ENCODE data around the gene GALK1.
"Not testable (repeated sequence)": the region's sequence is repeated elsewhere in the genome, so short reads cannot be mapped to it uniquely, and the experiment has no call there.

The GALK1 gene

GRCh38 chr17:75764711-75765421 is at the start of gene GALK1:
TSS of gene GALK1 (minus strand) at chr17:75765192. CDS start at chr17:75765136, 56 bp downstream.
- peak; percentile 69 for DNase-seq (ENCODE audit: low read depth)

GRCh38 chr17:75814021-75814395 is 49.0 kb upstream of the GALK1 start:
- DNase-seq (ENCODE audit: low read depth) = no peak

GRCh38 chr17:75813081-75814020 is 48.4 kb upstream of the GALK1 start:
- no peak for DNase-seq (ENCODE audit: low read depth)

- DNase-seq (ENCODE audit: low read depth) = no peak
Measured at GRCh38 chr17:75812096-75813013, 47.4 kb upstream of the GALK1 start.

GRCh38 chr17:75811174-75811573 is 46.2 kb upstream of the GALK1 start:
- DNase-seq (ENCODE audit: low read depth) = no peak

- not testable (repeated sequence) for DNase-seq (ENCODE audit: low read depth)
Measured at GRCh38 chr17:75810756-75811155, 45.8 kb upstream of the GALK1 start.

- DNase-seq (ENCODE audit: low read depth) = no peak
Measured at GRCh38 chr17:75810216-75810615, 45.2 kb upstream of the GALK1 start.

- DNase-seq (ENCODE audit: low read depth) = no peak
Measured at GRCh38 chr17:75809631-75810111, 44.7 kb upstream of the GALK1 start.

GRCh38 chr17:75808905-75809621 is 44.1 kb upstream of the GALK1 start:
- peak; percentile 25 for DNase-seq (ENCODE audit: low read depth)

- DNase-seq (ENCODE audit: low read depth) = no peak
Measured at GRCh38 chr17:75808549-75808904, 43.5 kb upstream of the GALK1 start.

GRCh38 chr17:75807861-75808260 is 42.9 kb upstream of the GALK1 start:
- DNase-seq (ENCODE audit: low read depth) = no peak

GRCh38 chr17:75806822-75807500 is 42.0 kb upstream of the GALK1 start:
- DNase-seq (ENCODE audit: low read depth) = no peak

GRCh38 chr17:75803883-75804282 is 38.9 kb upstream of the GALK1 start:
- no peak for DNase-seq (ENCODE audit: low read depth)

GRCh38 chr17:75799402-75799801 is 34.4 kb upstream of the GALK1 start:
- no peak for DNase-seq (ENCODE audit: low read depth)

- no peak for DNase-seq (ENCODE audit: low read depth)
Measured at GRCh38 chr17:75795820-75796607, 31.0 kb upstream of the GALK1 start.

- no peak for DNase-seq (ENCODE audit: low read depth)
Measured at GRCh38 chr17:75793460-75793859, 28.5 kb upstream of the GALK1 start.

GRCh38 chr17:75791254-75791653 is 26.3 kb upstream of the GALK1 start:
- no peak for DNase-seq (ENCODE audit: low read depth)

GRCh38 chr17:75785016-75785890 is 20.3 kb upstream of the GALK1 start:
- DNase-seq (ENCODE audit: low read depth) = peak; percentile 88

- DNase-seq (ENCODE audit: low read depth) = peak; percentile 99
Measured at GRCh38 chr17:75784473-75785015, 19.6 kb upstream of the GALK1 start, which contains the start of gene UNK. TSS of gene UNK (plus strand) at chr17:75784806. CDS start at chr17:75784881, 75 bp downstream.
